Brain microvascular endothelial cell (primary cell): ENCODE measurements around the gene MSI2.

ENCODE experiments used
- DNase-seq: peaks from one replicate; pipeline ENCODE4 v3.0.0-alpha.2; 2020
- H3K27ac ChIP-seq: fragments of 250-450 bp; sonication (Bioruptor Pico); 2 replicates; pipeline ENCODE4 v1.5.1; 2020; ENCODE audit warnings: mild to moderate bottlenecking, moderate library complexity
- H3K27me3 ChIP-seq: fragments of 250-450 bp; sonication (Bioruptor Pico); replicated peaks from 2 replicates; pipeline ENCODE4 v1.5.1; 2020; ENCODE audit warnings: mild to moderate bottlenecking
- H3K36me3 ChIP-seq: fragments of 250-450 bp; sonication (Bioruptor Pico); replicated peaks from 2 replicates; pipeline ENCODE4 v1.5.1; 2020; ENCODE audit warnings: mild to moderate bottlenecking
- H3K4me3 ChIP-seq: 2 replicates; pipeline ENCODE4 v1.5.1; 2011; ENCODE audit warnings: low read depth, mild to moderate bottlenecking, control low read depth, low read length, moderate library complexity
- in situ Hi-C: cut with HindIII; loops from 2 replicates; pipeline ENCODE4 v1.10.0; 2017; ENCODE audit warnings: low sequenced_read_pairs, low pct_ligation_motif_present
- TF ChIP-seq, protein P1 (sequence below): IDR thresholded peaks from 2 replicates; pipeline ENCODE4 v1.5.1; 2011; ENCODE audit warnings: low read depth, mild to moderate bottlenecking, moderate library complexity, low read length, control low read depth, inconsistent platforms; ENCODE audit errors: missing control alignments

Gene MSI2

DNA sequence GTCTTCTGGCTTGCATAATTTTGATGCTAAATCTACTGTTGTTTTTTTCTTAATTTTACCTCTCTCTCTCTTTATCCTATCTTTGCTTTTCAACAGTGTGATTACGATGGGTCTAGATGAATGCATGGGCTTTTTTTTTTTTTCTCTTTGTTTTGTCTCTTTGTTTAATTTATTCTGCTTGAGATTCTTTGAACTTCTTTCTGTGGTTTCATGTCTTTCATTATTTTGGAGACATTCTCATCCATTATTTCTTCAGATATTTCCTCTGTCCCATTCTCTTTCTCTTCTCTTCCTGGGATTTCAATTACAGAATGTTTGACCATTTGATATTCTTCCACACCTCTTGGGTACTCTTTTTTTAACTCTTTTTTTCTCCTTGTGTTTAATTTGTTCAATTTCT lies 436.4 kb downstream of the MSI2 start:
- Histone ChIP-seq H3K4me3 (no peak overlapping the region), H3K27me3 (no peaks in the 10 kb centered on the region), H3K36me3 (no peaks in the 10 kb centered on the region), H3K27ac (no peak overlapping the region)
- DNase-seq = no peak
- in situ Hi-C loops = no loop called here
- TF ChIP-seq, protein P1, sequence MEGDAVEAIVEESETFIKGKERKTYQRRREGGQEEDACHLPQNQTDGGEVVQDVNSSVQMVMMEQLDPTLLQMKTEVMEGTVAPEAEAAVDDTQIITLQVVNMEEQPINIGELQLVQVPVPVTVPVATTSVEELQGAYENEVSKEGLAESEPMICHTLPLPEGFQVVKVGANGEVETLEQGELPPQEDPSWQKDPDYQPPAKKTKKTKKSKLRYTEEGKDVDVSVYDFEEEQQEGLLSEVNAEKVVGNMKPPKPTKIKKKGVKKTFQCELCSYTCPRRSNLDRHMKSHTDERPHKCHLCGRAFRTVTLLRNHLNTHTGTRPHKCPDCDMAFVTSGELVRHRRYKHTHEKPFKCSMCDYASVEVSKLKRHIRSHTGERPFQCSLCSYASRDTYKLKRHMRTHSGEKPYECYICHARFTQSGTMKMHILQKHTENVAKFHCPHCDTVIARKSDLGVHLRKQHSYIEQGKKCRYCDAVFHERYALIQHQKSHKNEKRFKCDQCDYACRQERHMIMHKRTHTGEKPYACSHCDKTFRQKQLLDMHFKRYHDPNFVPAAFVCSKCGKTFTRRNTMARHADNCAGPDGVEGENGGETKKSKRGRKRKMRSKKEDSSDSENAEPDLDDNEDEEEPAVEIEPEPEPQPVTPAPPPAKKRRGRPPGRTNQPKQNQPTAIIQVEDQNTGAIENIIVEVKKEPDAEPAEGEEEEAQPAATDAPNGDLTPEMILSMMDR = no peak

DNA sequence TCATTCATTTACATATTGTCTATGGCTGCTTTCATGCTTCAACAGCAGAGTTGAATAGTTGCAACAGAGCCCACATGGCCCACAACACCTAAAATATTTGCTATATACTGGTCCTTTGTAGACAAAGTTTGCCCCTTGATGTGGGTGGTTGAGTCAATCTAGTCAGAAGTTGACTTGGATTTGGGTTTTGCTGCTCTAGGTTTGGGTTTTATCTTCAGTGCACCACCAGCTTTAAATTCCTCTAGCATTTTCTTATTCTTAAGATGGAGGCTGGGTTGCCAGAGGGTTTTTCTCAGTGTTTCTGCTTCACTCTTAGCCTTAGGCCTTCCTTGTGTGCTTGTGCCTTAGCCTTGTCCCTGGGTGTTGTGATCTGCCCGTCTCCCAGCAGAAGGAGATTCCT lies 437.7 kb downstream of the MSI2 start:
- DNase-seq = no peak
- H3K36me3 ChIP-seq = no peaks in the 10 kb centered on the region
- in situ Hi-C loops = no loop called here
- H3K4me3 ChIP-seq = no peak overlapping the region
- no peak overlapping the region for H3K27ac ChIP-seq
- H3K27me3 ChIP-seq = no peaks in the 10 kb centered on the region
- TF ChIP-seq, protein P1 = no peak

DNA sequence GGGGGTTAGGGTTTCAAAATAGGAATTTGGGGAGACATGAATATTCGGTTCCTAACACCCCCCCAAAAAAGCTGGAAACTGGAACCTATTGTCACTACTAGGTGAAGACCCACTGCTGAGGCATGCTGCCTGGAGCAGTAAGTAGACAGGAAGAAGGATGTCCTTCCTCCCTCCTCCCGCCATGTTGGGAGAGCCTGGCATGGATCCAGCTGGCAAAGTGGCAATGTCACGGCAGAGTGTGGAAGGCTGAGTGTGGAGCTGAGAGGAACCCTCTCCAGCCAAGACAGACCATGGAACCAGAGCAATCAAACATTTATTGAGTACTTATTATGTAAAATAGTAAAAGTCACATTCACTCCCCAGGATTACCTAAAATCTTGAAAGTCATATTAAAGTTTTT lies 439.7 kb downstream of the MSI2 start:
- DNase-seq = no peak
- TF ChIP-seq, protein P1 = no peak
- no peaks in the 10 kb centered on the region for H3K36me3 ChIP-seq
- H3K27me3 ChIP-seq = no peaks in the 10 kb centered on the region
- no peak overlapping the region for H3K4me3 ChIP-seq
- H3K27ac ChIP-seq = no peak overlapping the region
- in situ Hi-C loops = no loop called here

DNA sequence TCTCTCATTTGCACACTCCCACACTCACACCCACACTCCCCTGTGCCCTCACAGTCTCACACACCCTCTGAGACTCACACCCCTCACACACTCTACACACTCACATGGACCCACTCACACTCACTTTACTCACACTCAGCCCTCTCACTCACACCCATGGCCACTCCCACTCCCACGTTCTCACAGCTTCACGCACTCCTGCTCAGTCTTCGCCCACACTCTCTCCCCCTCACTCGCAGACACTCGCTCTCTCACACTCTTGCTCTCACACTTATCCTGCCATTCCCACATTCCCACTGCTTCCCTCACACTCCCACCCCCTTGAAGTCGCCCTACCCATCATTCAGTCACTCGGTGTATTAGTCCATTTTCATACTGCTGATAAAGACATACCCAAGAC lies 440.9 kb downstream of the MSI2 start:
- Histone ChIP-seq H3K27me3 (no peaks in the 10 kb centered on the region), H3K4me3 (no peak overlapping the region), H3K36me3 (no peaks in the 10 kb centered on the region), H3K27ac (no peak overlapping the region)
- TF ChIP-seq, protein P1 = no peak
- no peak for DNase-seq
- in situ Hi-C loops = no loop called here

DNA sequence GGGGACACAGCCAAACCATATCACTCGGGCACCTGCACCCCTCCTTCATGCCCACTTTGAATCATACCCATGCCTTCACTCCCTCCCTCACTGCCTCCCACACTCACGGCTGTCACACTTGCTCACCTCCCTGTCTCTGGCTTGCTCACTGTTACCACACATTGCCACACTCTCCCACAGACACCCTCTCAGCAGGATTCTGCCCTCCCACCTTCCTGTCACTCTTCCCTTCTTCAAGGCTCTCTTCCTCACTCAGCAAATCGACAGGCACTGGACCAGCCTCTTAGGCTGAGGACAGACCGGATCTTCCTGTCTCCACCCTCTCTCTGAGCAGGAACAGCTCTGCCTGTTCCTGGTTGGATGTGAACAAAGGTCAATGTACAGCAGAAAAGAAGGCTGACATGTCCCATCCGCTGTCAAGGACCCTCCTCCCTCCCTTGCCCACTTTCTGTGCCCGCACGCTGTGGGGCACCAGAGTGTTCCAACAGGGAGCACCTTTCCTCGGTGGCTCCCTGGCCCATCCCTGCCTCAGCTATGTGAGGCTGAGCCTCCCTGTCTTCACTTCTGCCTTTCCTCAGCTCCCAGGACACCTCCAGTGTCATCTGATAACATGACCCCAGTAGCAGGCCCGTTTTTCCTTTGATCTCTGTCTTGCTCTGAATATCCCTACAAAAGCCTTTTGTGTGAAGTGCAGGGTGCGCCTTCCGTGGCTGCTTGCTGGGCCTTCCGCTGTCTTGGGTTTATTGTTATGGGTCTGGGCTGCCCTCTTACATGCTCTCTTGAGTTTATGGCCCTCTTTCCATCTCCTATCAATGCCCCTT lies 441.8 kb downstream of the MSI2 start:
- no peak overlapping the region for H3K27ac ChIP-seq
- H3K4me3 ChIP-seq = no peak overlapping the region
- H3K36me3 ChIP-seq = no peaks in the 10 kb centered on the region
- no peaks in the 10 kb centered on the region for H3K27me3 ChIP-seq
- DNase-seq = no peak
- TF ChIP-seq, protein P1 = no peak
- in situ Hi-C loops = no loop called here

DNA sequence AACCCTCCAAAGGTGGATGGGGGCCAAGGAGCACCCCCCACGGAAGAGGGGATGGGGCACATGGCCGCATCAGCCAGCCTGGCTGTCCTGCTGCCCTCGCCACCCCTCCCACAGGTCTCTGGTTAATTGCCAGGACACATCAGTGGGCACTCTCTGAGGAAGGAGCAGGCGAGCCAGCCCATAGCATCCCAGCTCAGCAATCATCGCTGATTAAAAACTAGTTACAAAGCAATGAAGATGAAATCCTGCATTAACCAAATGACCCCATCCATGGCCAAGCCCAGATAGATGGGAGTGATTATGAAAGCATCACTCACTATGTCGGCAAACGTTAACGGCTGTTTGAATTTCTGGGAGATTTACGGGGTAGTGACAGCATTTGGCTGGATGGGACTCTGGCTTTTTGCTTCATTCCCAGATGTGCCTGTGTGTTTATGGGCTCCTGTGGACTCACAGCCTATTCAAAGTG lies 443.5 kb downstream of the MSI2 start:
- no peak for DNase-seq
- in situ Hi-C loops = no loop called here
- H3K27me3 ChIP-seq = no peaks in the 10 kb centered on the region
- TF ChIP-seq, protein P1 = no peak
- no peaks in the 10 kb centered on the region for H3K36me3 ChIP-seq
- no peak overlapping the region for H3K4me3 ChIP-seq
- no peak overlapping the region for H3K27ac ChIP-seq
